ENCODE results near the gene ALDH3A2.

ALDH3A2 gene

GRCh38 chr17:19672009-19672750 lies 23.6 kb downstream of the ALDH3A2 start (continued):
- TF ChIP-seq PRDM6 (tag by site-specific recombination; IDR thresholded peaks at IDR 0.05) (no peak), ZNF561 (tag by site-specific recombination; IDR thresholded peaks at IDR 0.05; ENCODE audit: borderline replicate concordance) (no peak), SALL2 (tag by site-specific recombination; IDR thresholded peaks at IDR 0.05; ENCODE audit: borderline replicate concordance) (no peak), ZNF114 (tag by site-specific recombination; IDR thresholded peaks at IDR 0.05) (no peak), ZNF341 (tag by site-specific recombination; IDR thresholded peaks at IDR 0.05; ENCODE audit: low read depth) (no peak), SP2 (tag by site-specific recombination; IDR thresholded peaks at IDR 0.05) (no peak), ZNF660 (tag by site-specific recombination; IDR thresholded peaks at IDR 0.05) (no peak), KLF9 (tag by site-specific recombination; IDR thresholded peaks at IDR 0.05; ENCODE audit: low read depth) (peak; percentile 42; the same call in 1 of the 2 replicates), KLF8 (tag by site-specific recombination; IDR thresholded peaks at IDR 0.05) (no peak), ZNF10 (tag by site-specific recombination; IDR thresholded peaks at IDR 0.05) (no peak), SCRT2 (tag by site-specific recombination; IDR thresholded peaks at IDR 0.05) (0 out of 2 replicates have a peak, but pooled peaks have one; percentile 21)

- Histone ChIP-seq H3K9me3 (ENCODE audit: control insufficient read depth, insufficient read depth, low read depth, low read length) (no peaks in the 10 kb centered on the region; the same call in 1 of the 2 replicates), H3K36me3 (ENCODE audit: control insufficient read depth in 2 of 2, insufficient read depth in 1 of 2, low read length in 2 of 2) (peaks cover 25 to 72% of the 10 kb centered on the region in 2 experiments; a peak in 2 of 3 replicates), H3K27ac (ENCODE audit: extremely low read depth, low read depth, low read length) (no peak overlapping the region), H3K4me3 (ENCODE audit: low read depth, low read length) (no peak overlapping the region), H3K4me1 (ENCODE audit: control insufficient read depth, insufficient read depth, low read length) (no peaks in the 10 kb centered on the region)
- ChIA-PET POLR2A (no interaction called here), CTCF (interaction anchor here (0.5 kb wide), 1 partner anchor 143 kb away, joined by 3 read pairs; no protein-coding TSS in a partner anchor)
- no peak for TF ChIP-seq ZBTB6 (tag by site-specific recombination; IDR thresholded peaks at IDR 0.05)
- no peak for TF ChIP-seq ZNF449 (tag by site-specific recombination; IDR thresholded peaks at IDR 0.05)
- TF ChIP-seq ZNF132 (tag by site-specific recombination; IDR thresholded peaks at IDR 0.05; ENCODE audit: borderline replicate concordance) = no peak
- no peak for TF ChIP-seq ZNF350 (tag by site-specific recombination; IDR thresholded peaks at IDR 0.05)
- no peak for TF ChIP-seq SETDB1 (IDR thresholded peaks at IDR 0.05; ENCODE audit: insufficient read length, low read length)
- TF ChIP-seq ZNF518A (tag by site-specific recombination; conservative IDR thresholded peaks at IDR 0.05; ENCODE audit: low read depth) = no peak
These were observed 25.1 kb downstream of the ALDH3A2 start for GRCh38 chr17:19673623-19674022.
